HEK293 (cell line): ENCODE data around the gene NUMA1.
A peak's percentile ranks its signal among the peaks of the same experiment; 100 is the strongest.

Source experiments
- CTCF ChIA-PET: fragments of 350-600 bp; formaldehyde crosslinking; extraction: SDS; loops from one replicate; lab custom pipeline; 2021; ENCODE audit warnings: antibody characterized with exemption; lab: Yijun Ruan, JAX
- POLR2A ChIA-PET: fragments of 300-600 bp; formaldehyde crosslinking; extraction: SDS; loops from one replicate; lab custom pipeline; 2020; ENCODE audit warnings: antibody characterized with exemption, inconsistent platforms; lab: Yijun Ruan, JAX
- H3K27ac ChIP-seq: fragments of 200-500 bp; sonication (Bioruptor generic); 2 replicates; pipeline ENCODE4 v1.5.1; 2014; ENCODE audit warnings: low read depth, low read length, control low read depth, inconsistent platforms; ENCODE audit errors: extremely low read depth
- H3K36me3 ChIP-seq, 2 experiments: fragments of 200-500 bp in 1 of 2; sonication (Bioruptor generic) in 1 of 2; 1 replicate in 1 of 2; 2 replicates in 1 of 2; pipeline ENCODE4 v1.5.1; 2014 to 2017; ENCODE audit warnings: inconsistent platforms in 2 of 2, low read length in 2 of 2; ENCODE audit not compliant: control insufficient read depth in 2 of 2, insufficient read depth in 1 of 2
- H3K4me1 ChIP-seq: fragments of 200-500 bp; sonication (Bioruptor generic); 2 replicates; pipeline ENCODE4 v1.5.1; 2014; ENCODE audit warnings: mild to moderate bottlenecking, low read length, inconsistent platforms; ENCODE audit not compliant: control insufficient read depth, insufficient read depth
- H3K4me3 ChIP-seq: 2 replicates; pipeline ENCODE4 v1.5.1; 2011; ENCODE audit warnings: low read depth, mild to moderate bottlenecking, control low read depth, low read length, moderate library complexity
- H3K9me3 ChIP-seq: fragments of 200-500 bp; sonication (Bioruptor generic); 2 replicates; pipeline ENCODE4 v1.5.1; 2014; ENCODE audit warnings: low read depth, low read length, inconsistent platforms; ENCODE audit not compliant: control insufficient read depth, insufficient read depth
- EGR2 ChIP-seq: fragments of 450-650 bp; formaldehyde crosslinking; IDR thresholded peaks from 2 replicates; pipeline ENCODE4 v1.5.1; 2016; ENCODE audit warnings: low read depth, missing biosample characterization, missing genetic modification characterization
- GFI1B ChIP-seq: fragments of 450-650 bp; formaldehyde crosslinking; IDR thresholded peaks from 2 replicates; pipeline ENCODE4 v1.5.1; 2016; ENCODE audit warnings: missing biosample characterization, missing genetic modification characterization
- HOXC10 ChIP-seq: sonication (generic); formaldehyde crosslinking; IDR thresholded peaks from 2 replicates; pipeline ENCODE4 v1.8.1; 2023; ENCODE audit warnings: mild to moderate bottlenecking, missing genetic modification reagents
- PRDM10 ChIP-seq: fragments of 450-650 bp; formaldehyde crosslinking; IDR thresholded peaks from 2 replicates; pipeline ENCODE4 v1.5.1; 2016; ENCODE audit warnings: missing biosample characterization, missing genetic modification characterization
- REST ChIP-seq: fragments of 450-650 bp; formaldehyde crosslinking; IDR thresholded peaks from 2 replicates; pipeline ENCODE4 v1.5.1; 2016; ENCODE audit warnings: missing biosample characterization, missing genetic modification characterization
- YY2 ChIP-seq: fragments of 450-650 bp; formaldehyde crosslinking; IDR thresholded peaks from 2 replicates; pipeline ENCODE4 v1.5.1; 2016; ENCODE audit warnings: missing biosample characterization, missing genetic modification characterization
- ZBTB7A ChIP-seq: fragments of 450-650 bp; formaldehyde crosslinking; IDR thresholded peaks from 2 replicates; pipeline ENCODE4 v1.5.1; 2016; ENCODE audit warnings: low read depth, missing biosample characterization, missing genetic modification characterization
- ZFHX2 ChIP-seq: fragments of 450-650 bp; formaldehyde crosslinking; conservative IDR thresholded peaks from 2 replicates; pipeline ENCODE4 v1.5.1; 2016; ENCODE audit warnings: missing biosample characterization, missing genetic modification characterization
- ZNF112 ChIP-seq: fragments of 450-650 bp; formaldehyde crosslinking; IDR thresholded peaks from 2 replicates; pipeline ENCODE4 v1.5.0; 2017; ENCODE audit warnings: missing biosample characterization, missing genetic modification characterization
- ZNF184 ChIP-seq: fragments of 450-650 bp; IDR thresholded peaks from 2 replicates; pipeline ENCODE4 v1.5.1; 2018; ENCODE audit warnings: missing biosample characterization, mild to moderate bottlenecking, missing genetic modification characterization
- ZNF221 ChIP-seq: fragments of 450-650 bp; formaldehyde crosslinking; IDR thresholded peaks from 2 replicates; pipeline ENCODE4 v1.5.1; 2017; ENCODE audit warnings: missing biosample characterization, missing genetic modification characterization, borderline replicate concordance
- ZNF24 ChIP-seq: fragments of 450-650 bp; formaldehyde crosslinking; IDR thresholded peaks from 2 replicates; pipeline ENCODE4 v1.5.1; 2016; ENCODE audit warnings: missing biosample characterization, missing genetic modification characterization
- ZNF311 ChIP-seq: fragments of 450-650 bp; formaldehyde crosslinking; IDR thresholded peaks from 2 replicates; pipeline ENCODE4 v1.5.1; 2017; ENCODE audit warnings: missing biosample characterization, missing genetic modification characterization, borderline replicate concordance
- ZNF350 ChIP-seq: fragments of 450-650 bp; formaldehyde crosslinking; IDR thresholded peaks from 2 replicates; pipeline ENCODE4 v1.5.0; 2017; ENCODE audit warnings: missing biosample characterization, mild to moderate bottlenecking, missing genetic modification characterization
- ZNF416 ChIP-seq: fragments of 450-650 bp; formaldehyde crosslinking; IDR thresholded peaks from 2 replicates; pipeline ENCODE4 v1.5.1; 2016; ENCODE audit warnings: missing biosample characterization, missing genetic modification characterization
- ZNF600 ChIP-seq: fragments of 450-650 bp; formaldehyde crosslinking; IDR thresholded peaks from 2 replicates; pipeline ENCODE4 v1.5.1; 2016; ENCODE audit warnings: missing biosample characterization, missing genetic modification characterization
- ZNF645 ChIP-seq: fragments of 450-650 bp; formaldehyde crosslinking; IDR thresholded peaks from 2 replicates; pipeline ENCODE4; 2016; ENCODE audit warnings: missing biosample characterization, missing genetic modification characterization
- ZNF76 ChIP-seq: fragments of 450-650 bp; formaldehyde crosslinking; IDR thresholded peaks from 2 replicates; pipeline ENCODE4; 2016; ENCODE audit warnings: low read depth, missing biosample characterization, missing genetic modification characterization, borderline replicate concordance
- ZNF776 ChIP-seq: fragments of 450-650 bp; formaldehyde crosslinking; IDR thresholded peaks from 2 replicates; pipeline ENCODE4 v1.5.0; 2017; ENCODE audit warnings: missing biosample characterization, missing genetic modification characterization, borderline replicate concordance
- ZNF785 ChIP-seq: fragments of 450-650 bp; formaldehyde crosslinking; IDR thresholded peaks from 2 replicates; pipeline ENCODE4 v1.5.1; 2016; ENCODE audit warnings: missing biosample characterization, missing genetic modification characterization
- TF ChIP-seq, protein P1 (sequence below): fragments of 450-650 bp; formaldehyde crosslinking; IDR thresholded peaks from 2 replicates; pipeline ENCODE4 v1.5.1; 2017; ENCODE audit warnings: missing biosample characterization, missing genetic modification characterization
- TF ChIP-seq, protein P2 (sequence below): fragments of 450-650 bp; formaldehyde crosslinking; IDR thresholded peaks from 2 replicates; pipeline ENCODE4 v1.5.1; 2016; ENCODE audit warnings: missing biosample characterization, missing genetic modification characterization

NUMA1 gene

GRCh38 chr11:72070491-72070890 lies 9.9 kb downstream of the NUMA1 start:
- no peak for TF ChIP-seq ZNF311 (tag by site-specific recombination)
- TF ChIP-seq ZNF785 (tag by site-specific recombination): no peak
- TF ChIP-seq ZNF776 (tag by site-specific recombination): no peak
- TF ChIP-seq, protein P1, sequence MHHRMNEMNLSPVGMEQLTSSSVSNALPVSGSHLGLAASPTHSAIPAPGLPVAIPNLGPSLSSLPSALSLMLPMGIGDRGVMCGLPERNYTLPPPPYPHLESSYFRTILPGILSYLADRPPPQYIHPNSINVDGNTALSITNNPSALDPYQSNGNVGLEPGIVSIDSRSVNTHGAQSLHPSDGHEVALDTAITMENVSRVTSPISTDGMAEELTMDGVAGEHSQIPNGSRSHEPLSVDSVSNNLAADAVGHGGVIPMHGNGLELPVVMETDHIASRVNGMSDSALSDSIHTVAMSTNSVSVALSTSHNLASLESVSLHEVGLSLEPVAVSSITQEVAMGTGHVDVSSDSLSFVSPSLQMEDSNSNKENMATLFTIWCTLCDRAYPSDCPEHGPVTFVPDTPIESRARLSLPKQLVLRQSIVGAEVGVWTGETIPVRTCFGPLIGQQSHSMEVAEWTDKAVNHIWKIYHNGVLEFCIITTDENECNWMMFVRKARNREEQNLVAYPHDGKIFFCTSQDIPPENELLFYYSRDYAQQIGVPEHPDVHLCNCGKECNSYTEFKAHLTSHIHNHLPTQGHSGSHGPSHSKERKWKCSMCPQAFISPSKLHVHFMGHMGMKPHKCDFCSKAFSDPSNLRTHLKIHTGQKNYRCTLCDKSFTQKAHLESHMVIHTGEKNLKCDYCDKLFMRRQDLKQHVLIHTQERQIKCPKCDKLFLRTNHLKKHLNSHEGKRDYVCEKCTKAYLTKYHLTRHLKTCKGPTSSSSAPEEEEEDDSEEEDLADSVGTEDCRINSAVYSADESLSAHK (tag by site-specific recombination): no peak
- TF ChIP-seq HOXC10 (CRISPR knock-in tag): no peak
- TF ChIP-seq REST (tag by site-specific recombination): no peak
- no peak for TF ChIP-seq ZNF76 (tag by site-specific recombination)
- no peak for TF ChIP-seq ZBTB7A (tag by site-specific recombination)
- no peak for TF ChIP-seq YY2 (tag by site-specific recombination)
- no peak for TF ChIP-seq ZNF416 (tag by site-specific recombination)
- no peak for TF ChIP-seq ZNF645 (tag by site-specific recombination)
- no peak for TF ChIP-seq ZNF350
- no peak for TF ChIP-seq ZNF221 (tag by site-specific recombination)
- no peak for TF ChIP-seq ZNF112
- TF ChIP-seq, all 188 proteins: peak for 0
- H3K9me3 ChIP-seq: no peaks in the 10 kb centered on the region
- POLR2A ChIA-PET: interaction anchor here (1.3 kb wide), 1 partner anchor 8 kb away, joined by 3 read pairs; no protein-coding TSS in a partner anchor
- CTCF ChIA-PET: no interaction called here
- H3K4me1 ChIP-seq: peaks cover 2% of the 10 kb centered on the region; the same call in 1 of the 2 replicates
- H3K36me3 ChIP-seq: peaks cover 6 to 33% of the 10 kb centered on the region in 2 experiments; a peak in 2 of 3 replicates
- no peak overlapping the region for H3K27ac ChIP-seq
- no peak overlapping the region for H3K4me3 ChIP-seq

DNA sequence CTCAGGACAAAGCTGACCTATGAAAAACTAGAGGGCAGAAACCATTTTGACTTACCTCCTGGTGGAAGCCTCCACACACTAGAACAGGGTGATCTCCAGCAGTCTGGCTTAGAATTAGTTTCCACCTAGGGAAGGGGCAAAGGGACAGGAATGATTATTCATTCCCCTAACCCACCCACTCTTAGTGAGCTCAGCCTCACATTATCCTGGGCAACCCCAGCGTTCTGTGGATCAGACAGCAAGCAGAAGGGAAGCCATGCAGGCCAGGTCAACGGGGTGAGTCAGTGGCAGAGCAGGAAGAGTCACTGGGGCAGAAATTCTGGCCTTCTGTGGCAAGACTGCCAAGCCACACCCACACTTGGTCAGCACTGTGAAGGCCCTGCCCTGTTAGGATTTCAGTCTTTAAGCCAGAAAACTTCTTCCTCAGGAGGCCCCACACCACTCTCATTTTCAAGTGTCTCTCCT lies 10.5 kb downstream of the NUMA1 start:
- CTCF ChIA-PET: no interaction called here
- H3K4me3 ChIP-seq: no peak overlapping the region
- peaks cover 6 to 33% of the 10 kb centered on the region in 2 experiments; a peak in 2 of 3 replicates for H3K36me3 ChIP-seq
- no peaks in the 10 kb centered on the region for H3K9me3 ChIP-seq
- peaks cover 2% of the 10 kb centered on the region; the same call in 1 of the 2 replicates for H3K4me1 ChIP-seq
- TF ChIP-seq ZNF184: no peak
- peak; percentile 64 for TF ChIP-seq PRDM10 (tag by site-specific recombination)
- TF ChIP-seq, protein P2, sequence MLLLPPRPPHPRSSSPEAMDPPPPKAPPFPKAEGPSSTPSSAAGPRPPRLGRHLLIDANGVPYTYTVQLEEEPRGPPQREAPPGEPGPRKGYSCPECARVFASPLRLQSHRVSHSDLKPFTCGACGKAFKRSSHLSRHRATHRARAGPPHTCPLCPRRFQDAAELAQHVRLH (tag by site-specific recombination): no peak
- peak; percentile 44 for TF ChIP-seq ZNF600
- TF ChIP-seq ZFHX2 (tag by site-specific recombination): peak; percentile 32
- TF ChIP-seq ZNF112: no peak
- TF ChIP-seq EGR2: 0 out of 2 replicates have a peak, but pooled peaks have one; percentile 8
- no peak for TF ChIP-seq GFI1B (tag by site-specific recombination)
- no peak for TF ChIP-seq ZNF24 (tag by site-specific recombination)
- TF ChIP-seq, all 188 proteins: peak for 4
- POLR2A ChIA-PET: interaction anchor here (0.6 to 1.3 kb wide), 2 partner anchors 9 to 38 kb away, joined by 3 read pairs; no protein-coding TSS in a partner anchor
- H3K27ac ChIP-seq: no peak overlapping the region
